Measurements from ENCODE around the gene LAMB3.

The LAMB3 gene

DNA sequence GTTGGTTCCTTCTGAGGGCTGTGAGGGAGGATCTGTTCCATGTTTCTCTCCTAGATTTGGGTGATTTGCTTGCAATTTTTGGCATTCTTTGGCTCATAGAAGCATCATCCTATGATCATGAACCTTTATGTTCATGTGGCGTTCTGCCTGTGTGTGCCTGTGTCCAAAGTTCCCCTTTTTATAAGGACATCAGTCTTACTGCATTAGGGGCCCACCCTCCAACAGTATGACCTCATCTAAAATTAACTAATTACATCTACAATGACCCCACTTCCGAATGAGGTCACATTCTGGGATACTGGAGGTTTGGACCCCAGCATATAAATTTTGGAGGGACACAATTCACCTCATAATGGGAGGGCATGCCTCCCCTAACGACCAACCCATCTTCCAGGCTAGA is 81.5 kb downstream of the LAMB3 start:
- DNase-seq (ENCODE audit: low read depth, low spot score): no peak
- in situ Hi-C loops (cut with HindIII; ENCODE audit: low sequenced_read_pairs): no loop called here

DNA sequence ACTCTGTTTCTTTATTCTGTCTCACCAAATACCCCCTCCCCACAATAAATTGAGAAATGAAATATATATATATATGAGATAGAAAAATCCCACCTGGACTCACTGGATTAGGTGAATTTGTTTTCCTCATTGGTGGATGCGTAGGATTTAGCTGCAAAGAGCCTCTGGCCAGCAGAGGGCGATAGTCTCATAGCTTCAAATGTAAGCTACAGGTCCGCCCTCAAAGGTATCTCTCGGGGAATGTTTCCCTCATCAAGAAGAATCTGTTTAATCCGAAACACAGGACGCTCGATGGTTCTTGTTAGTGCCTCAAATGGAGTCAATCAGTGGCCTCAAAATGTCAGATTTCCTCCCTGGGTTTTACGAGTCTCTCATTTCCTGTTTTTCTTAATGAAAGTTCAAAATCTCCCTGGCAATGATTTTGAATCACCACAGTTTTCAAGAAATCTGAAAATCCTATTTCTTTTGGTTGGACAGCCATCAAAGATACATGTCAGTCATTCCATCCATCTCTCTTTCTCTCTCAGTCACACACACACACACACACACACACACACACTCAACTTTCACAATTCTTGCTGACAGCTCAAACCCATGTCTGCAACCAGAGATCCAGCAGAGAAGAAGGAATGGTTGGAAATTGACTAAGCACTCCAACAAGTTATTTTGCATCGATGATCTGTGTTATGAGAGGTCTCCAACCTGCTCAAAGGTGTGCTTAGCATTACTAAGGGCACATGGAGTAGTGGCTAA is 82.6 kb downstream of the LAMB3 start:
- peak; percentile 81 for DNase-seq (ENCODE audit: low read depth, low spot score)
- in situ Hi-C loops (cut with HindIII; ENCODE audit: low sequenced_read_pairs): no loop called here
- TF ChIP-seq, protein P1, sequence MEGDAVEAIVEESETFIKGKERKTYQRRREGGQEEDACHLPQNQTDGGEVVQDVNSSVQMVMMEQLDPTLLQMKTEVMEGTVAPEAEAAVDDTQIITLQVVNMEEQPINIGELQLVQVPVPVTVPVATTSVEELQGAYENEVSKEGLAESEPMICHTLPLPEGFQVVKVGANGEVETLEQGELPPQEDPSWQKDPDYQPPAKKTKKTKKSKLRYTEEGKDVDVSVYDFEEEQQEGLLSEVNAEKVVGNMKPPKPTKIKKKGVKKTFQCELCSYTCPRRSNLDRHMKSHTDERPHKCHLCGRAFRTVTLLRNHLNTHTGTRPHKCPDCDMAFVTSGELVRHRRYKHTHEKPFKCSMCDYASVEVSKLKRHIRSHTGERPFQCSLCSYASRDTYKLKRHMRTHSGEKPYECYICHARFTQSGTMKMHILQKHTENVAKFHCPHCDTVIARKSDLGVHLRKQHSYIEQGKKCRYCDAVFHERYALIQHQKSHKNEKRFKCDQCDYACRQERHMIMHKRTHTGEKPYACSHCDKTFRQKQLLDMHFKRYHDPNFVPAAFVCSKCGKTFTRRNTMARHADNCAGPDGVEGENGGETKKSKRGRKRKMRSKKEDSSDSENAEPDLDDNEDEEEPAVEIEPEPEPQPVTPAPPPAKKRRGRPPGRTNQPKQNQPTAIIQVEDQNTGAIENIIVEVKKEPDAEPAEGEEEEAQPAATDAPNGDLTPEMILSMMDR (IDR thresholded peaks at IDR 0.05; ENCODE audit: low read depth, low read length): peak; percentile 97
- no peak overlapping the region for H3K4me3 ChIP-seq (ENCODE audit: low read depth, low read length)

More for the DNA sequence above, 81.5 kb downstream of the LAMB3 start:
- TF ChIP-seq, protein P1 (IDR thresholded peaks at IDR 0.05; ENCODE audit: low read depth, low read length): no peak
- H3K4me3 ChIP-seq (ENCODE audit: low read depth, low read length): no peak overlapping the region

DNA sequence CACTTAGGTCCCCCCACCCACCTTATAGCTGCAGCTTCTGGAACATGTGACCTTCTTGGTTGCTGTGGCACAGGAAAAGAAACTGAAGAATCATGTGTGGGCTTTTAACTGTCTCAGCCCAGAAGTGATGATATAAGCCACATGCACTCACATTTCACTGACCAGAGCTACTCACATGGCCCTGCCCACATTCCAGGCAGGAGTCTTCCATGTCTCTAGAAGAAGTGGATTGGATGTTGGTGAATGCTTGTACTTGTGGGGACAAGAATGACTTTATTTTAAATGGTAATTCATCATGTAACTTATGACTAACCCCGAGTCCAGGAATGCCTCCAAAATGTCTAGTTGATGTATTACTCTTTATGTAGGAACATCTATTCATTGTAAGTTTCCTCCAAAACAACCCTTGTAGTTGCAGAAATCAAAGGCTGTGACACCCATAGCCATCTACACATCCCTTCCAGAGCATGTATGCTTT is 84.5 kb downstream of the LAMB3 start:
- H3K4me3 ChIP-seq (ENCODE audit: low read depth, low read length): no peak overlapping the region

DNA sequence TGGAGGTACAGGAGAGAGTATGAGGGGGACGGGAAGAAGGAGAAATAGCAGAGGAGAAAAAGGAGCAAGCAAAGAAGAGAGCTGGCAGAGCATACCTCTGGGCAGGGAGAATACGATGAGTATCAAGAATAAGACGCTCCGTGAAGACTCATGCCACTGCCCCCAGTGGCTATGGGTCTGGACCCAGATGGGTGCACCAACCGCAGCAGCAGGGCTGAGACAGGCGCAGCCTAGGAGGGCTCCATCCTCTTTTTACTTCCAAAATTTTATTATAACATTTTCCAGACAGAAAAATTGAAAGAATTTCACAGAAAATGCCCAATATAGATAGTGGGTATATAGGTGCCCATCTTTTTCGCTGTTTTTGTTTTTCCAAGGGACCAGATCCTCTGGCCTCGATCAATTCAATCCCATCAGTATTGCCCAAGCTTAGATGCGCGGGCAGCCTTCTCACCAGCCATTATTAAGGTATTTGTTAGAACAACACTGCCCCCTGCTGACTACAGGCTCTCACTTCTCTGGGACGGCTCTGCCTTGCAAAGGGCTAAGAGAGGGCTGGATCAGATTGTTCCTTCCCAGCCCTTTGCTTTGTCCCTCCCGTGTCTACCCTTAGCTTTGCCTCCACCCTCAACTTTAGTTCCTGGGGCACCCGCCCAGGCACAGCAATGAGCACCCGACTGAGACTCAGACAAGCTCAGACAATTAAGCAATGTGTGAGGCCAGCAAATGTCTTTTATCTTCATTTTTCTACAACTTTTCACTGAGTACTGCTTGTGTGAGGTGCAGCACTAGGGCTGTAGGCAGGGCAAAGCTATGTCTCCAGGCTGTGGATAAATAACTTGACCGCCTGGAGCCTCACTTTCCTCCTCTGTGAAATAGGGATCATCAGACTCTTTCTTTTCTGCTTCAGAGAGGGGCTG is 86.2 kb downstream of the LAMB3 start:
- TF ChIP-seq, protein P1 (IDR thresholded peaks at IDR 0.05; ENCODE audit: low read depth, low read length): peak; percentile 88
- in situ Hi-C loops (cut with HindIII; ENCODE audit: low sequenced_read_pairs): no loop called here
- no peak overlapping the region for H3K4me3 ChIP-seq (ENCODE audit: low read depth, low read length)
- peak; percentile 75 for DNase-seq (ENCODE audit: low read depth, low spot score)

More for the DNA sequence above, 84.5 kb downstream of the LAMB3 start:
- peak; percentile 44 for DNase-seq (ENCODE audit: low read depth, low spot score)
- in situ Hi-C loops (cut with HindIII; ENCODE audit: low sequenced_read_pairs): no loop called here
- TF ChIP-seq, protein P1 (IDR thresholded peaks at IDR 0.05; ENCODE audit: low read depth, low read length): no peak
